Measurements from ENCODE around the gene CAPRIN2. TPM values are rescaled to one million over a fixed set of nuclear protein-coding genes. Genes with fewer than 3 reads are reported as not detected.

Gene CAPRIN2, protein sequence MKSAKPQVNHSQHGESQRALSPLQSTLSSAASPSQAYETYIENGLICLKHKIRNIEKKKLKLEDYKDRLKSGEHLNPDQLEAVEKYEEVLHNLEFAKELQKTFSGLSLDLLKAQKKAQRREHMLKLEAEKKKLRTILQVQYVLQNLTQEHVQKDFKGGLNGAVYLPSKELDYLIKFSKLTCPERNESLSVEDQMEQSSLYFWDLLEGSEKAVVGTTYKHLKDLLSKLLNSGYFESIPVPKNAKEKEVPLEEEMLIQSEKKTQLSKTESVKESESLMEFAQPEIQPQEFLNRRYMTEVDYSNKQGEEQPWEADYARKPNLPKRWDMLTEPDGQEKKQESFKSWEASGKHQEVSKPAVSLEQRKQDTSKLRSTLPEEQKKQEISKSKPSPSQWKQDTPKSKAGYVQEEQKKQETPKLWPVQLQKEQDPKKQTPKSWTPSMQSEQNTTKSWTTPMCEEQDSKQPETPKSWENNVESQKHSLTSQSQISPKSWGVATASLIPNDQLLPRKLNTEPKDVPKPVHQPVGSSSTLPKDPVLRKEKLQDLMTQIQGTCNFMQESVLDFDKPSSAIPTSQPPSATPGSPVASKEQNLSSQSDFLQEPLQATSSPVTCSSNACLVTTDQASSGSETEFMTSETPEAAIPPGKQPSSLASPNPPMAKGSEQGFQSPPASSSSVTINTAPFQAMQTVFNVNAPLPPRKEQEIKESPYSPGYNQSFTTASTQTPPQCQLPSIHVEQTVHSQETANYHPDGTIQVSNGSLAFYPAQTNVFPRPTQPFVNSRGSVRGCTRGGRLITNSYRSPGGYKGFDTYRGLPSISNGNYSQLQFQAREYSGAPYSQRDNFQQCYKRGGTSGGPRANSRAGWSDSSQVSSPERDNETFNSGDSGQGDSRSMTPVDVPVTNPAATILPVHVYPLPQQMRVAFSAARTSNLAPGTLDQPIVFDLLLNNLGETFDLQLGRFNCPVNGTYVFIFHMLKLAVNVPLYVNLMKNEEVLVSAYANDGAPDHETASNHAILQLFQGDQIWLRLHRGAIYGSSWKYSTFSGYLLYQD
- total RNA-seq = 25.9 and 30.2 TPM in 2 replicates

DNA sequence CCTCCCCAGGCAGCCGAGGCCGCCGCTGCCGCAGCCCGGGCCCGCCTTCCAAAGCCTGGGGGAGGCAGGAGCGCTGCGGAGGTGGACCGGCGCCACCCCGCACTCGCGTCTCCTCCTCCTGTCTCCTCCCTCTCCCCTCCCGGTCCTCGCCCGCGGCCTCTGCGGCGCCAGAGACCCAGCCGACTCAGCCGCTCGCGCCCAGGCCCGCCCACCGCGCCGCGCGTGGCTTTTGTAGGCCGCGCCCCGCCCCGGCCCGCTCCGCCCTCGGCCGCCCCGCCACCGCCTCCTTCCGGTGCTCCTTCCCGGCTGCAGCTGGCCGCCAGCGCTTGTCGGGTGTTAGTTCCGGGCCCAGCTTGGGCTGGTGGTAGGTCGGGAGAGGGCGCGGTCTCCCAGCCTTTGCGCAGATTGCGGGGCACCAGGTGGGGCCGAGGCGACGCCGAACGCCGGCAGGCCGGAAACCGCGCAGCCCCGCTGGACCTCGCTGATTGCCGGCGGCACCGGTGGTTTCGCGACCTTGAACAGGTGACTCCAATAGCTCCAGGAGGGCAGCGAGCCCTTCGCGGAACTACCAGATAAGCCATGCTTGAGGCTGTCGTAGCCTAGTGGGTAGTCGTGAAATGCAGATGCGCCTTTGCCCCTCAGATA is at the start of gene CAPRIN2:
Gene CAPRIN2 (minus strand): TSS at position 202 of the 645 bp plus-strand sequence. CDS start 1,431 bp downstream, outside the sequence.
- DNase-seq (ENCODE audit: low read depth) = peak; percentile 77
- peak within 1 kb of the TSS; percentile 79 for H3K4me3 ChIP-seq (ENCODE audit: low read depth, low read length)
- H3K27me3 ChIP-seq (ENCODE audit: control insufficient read depth, insufficient read depth, low read length) = no peaks in the 10 kb centered on the region
- TF ChIP-seq, protein P1, sequence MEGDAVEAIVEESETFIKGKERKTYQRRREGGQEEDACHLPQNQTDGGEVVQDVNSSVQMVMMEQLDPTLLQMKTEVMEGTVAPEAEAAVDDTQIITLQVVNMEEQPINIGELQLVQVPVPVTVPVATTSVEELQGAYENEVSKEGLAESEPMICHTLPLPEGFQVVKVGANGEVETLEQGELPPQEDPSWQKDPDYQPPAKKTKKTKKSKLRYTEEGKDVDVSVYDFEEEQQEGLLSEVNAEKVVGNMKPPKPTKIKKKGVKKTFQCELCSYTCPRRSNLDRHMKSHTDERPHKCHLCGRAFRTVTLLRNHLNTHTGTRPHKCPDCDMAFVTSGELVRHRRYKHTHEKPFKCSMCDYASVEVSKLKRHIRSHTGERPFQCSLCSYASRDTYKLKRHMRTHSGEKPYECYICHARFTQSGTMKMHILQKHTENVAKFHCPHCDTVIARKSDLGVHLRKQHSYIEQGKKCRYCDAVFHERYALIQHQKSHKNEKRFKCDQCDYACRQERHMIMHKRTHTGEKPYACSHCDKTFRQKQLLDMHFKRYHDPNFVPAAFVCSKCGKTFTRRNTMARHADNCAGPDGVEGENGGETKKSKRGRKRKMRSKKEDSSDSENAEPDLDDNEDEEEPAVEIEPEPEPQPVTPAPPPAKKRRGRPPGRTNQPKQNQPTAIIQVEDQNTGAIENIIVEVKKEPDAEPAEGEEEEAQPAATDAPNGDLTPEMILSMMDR (IDR thresholded peaks at IDR 0.05; ENCODE audit: insufficient read depth, low read length, poor library complexity, severe bottlenecking) = peak; percentile 36
- H3K36me3 ChIP-seq (ENCODE audit: control insufficient read depth, insufficient read depth, low read length) = no peaks in the 10 kb centered on the region

DNA sequence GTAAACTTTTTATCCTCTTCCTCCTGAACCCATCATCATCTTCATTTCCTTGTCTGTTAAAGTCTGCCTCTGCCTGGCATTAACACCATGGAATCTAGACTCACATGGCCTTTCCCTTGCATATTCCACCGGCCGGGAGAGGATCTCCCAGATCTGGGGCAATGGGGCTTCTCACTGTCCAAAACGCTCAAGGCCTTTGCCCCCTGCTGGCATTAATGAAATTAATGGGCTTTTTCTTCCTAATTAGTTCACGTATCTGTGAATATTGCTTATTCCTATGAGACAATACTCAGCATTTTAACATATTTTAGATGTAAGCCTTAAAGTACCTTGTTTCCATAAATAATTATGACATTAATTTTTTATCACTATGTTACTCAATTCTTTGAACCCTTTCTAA is 42.9 kb upstream of the CAPRIN2 start:
- no peak overlapping the region for H3K4me3 ChIP-seq (ENCODE audit: low read depth, low read length)
- H3K36me3 ChIP-seq (ENCODE audit: control insufficient read depth, insufficient read depth, low read length) = no peaks in the 10 kb centered on the region
- no peaks in the 10 kb centered on the region for H3K27me3 ChIP-seq (ENCODE audit: control insufficient read depth, insufficient read depth, low read length)
- TF ChIP-seq, protein P1 (IDR thresholded peaks at IDR 0.05; ENCODE audit: insufficient read depth, low read length, poor library complexity, severe bottlenecking) = no peak
- DNase-seq (ENCODE audit: low read depth) = no peak

DNA sequence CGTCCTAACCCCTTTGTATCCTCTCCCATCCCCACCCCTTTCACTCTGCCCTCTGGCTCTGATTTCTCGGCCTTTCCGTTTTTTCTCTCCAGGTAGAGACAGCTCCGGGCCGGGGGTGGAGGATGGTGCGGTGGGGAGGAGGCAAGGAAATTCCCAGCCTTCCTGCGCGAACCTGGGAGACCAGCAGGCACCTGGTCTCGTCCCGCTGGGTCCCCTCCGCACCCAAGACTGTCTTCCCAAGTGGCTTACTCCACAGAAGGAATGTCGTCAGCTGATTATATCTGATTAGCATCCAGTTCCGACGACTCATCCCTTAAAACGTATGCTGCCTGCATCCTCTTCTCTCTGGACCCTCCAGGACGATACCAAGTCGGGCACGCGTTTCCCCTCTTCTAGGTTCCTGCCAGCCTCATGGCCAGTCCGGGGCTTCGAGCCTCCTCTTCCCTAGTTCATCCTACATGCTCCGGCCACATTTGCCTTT is 42.2 kb upstream of the CAPRIN2 start:
- Histone ChIP-seq H3K4me3 (ENCODE audit: low read depth, low read length) (peak overlapping the region; percentile 66), H3K36me3 (ENCODE audit: control insufficient read depth, insufficient read depth, low read length) (no peaks in the 10 kb centered on the region), H3K27me3 (ENCODE audit: control insufficient read depth, insufficient read depth, low read length) (no peaks in the 10 kb centered on the region)
- DNase-seq (ENCODE audit: low read depth) = no peak
- TF ChIP-seq, protein P1 (IDR thresholded peaks at IDR 0.05; ENCODE audit: insufficient read depth, low read length, poor library complexity, severe bottlenecking) = no peak

DNA sequence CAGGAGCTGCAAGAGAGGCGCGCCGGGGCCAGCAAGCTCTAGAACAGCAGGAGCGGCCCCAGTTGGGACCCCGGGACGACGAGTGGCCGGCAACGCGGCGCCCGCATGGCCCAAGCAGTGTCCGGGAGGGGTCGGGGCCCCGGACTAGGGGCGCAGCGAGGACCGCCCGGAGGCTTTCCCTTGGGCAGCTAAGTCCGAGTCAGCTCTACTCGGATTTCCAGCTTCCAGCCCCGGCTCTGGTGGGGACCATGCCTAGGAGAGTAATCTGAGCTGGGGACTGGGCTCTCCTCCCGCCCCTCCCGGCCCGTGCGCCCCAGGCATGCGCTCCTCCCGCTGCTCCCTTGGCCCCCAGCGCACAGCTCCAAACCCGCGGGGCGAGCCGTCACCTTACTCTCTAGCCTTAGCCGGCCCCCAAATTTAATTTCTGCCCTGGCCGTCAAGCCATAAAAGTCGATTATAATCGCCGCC is 41.6 kb upstream of the CAPRIN2 start:
- Histone ChIP-seq H3K4me3 (ENCODE audit: low read depth, low read length) (peak overlapping the region; percentile 66), H3K36me3 (ENCODE audit: control insufficient read depth, insufficient read depth, low read length) (no peaks in the 10 kb centered on the region), H3K27me3 (ENCODE audit: control insufficient read depth, insufficient read depth, low read length) (no peaks in the 10 kb centered on the region)
- no peak for DNase-seq (ENCODE audit: low read depth)
- TF ChIP-seq, protein P1 (IDR thresholded peaks at IDR 0.05; ENCODE audit: insufficient read depth, low read length, poor library complexity, severe bottlenecking) = no peak
